Measurements from ENCODE around the gene CNNM1.
A peak's percentile ranks its signal among the peaks of the same experiment; 100 is the strongest.

GRCh38 chr10:99430451-99431189, 101.5 kb downstream of the CNNM1 start, which contains the start of gene GOT1:
- TF ChIP-seq CTCF (IDR thresholded peaks at IDR 0.05) (no peak), EP300 (IDR thresholded peaks at IDR 0.05) (peak in 2 of 4 donors; percentile 34 to 39)
